Heart left ventricle (tissue), 16 donors: Measurements from ENCODE around the gene PCSK6. TPM values are rescaled to one million over a fixed set of nuclear protein-coding genes. Genes with fewer than 3 reads are reported as not detected.

Experiments used
- ATAC-seq, 4 donors: fragments of 200-7000 bp; cut with Tn5 transposase; one replicate each; pipeline ENCODE4 v1.9.1; 2020 to 2022; ENCODE audit warnings: moderate library complexity in 4 of 4, mild to moderate bottlenecking in 3 of 4, moderate number of reproducible peaks in 1 of 4
- DNase-seq, 5 donors: peaks; one replicate each; pipeline ENCODE4 v3.0.0-alpha.2; 2020
- H3K27ac ChIP-seq, 12 donors: fragments of 200-600 bp; sonication (generic) in 4 of 12; one replicate each; pipeline versions ENCODE4 v1.5.0 to v1.8.0; 2016 to 2022; ENCODE audit warnings: mild to moderate bottlenecking in 2 of 12
- H3K27me3 ChIP-seq, 9 donors: fragments of 200-600 bp; sonication (generic) in 2 of 9; one replicate each; pipeline versions ENCODE4 v1.5.1 to v1.8.0; 2016 to 2022; ENCODE audit warnings: mild to moderate bottlenecking in 3 of 9
- H3K36me3 ChIP-seq, 9 donors: fragments of 200-600 bp; sonication (generic) in 2 of 9; one replicate each; pipeline versions ENCODE4 v1.5.0 to v1.8.0; 2018 to 2022; ENCODE audit warnings: mild to moderate bottlenecking in 2 of 9
- H3K4me1 ChIP-seq, 12 donors: fragments of 200-600 bp; sonication (generic) in 4 of 12; one replicate each; pipeline versions ENCODE4 v1.5.0 to v1.8.0; 2016 to 2022; ENCODE audit warnings: mild to moderate bottlenecking in 3 of 12
- H3K4me3 ChIP-seq, 12 donors: fragments of 200-600 bp; sonication (generic) in 4 of 12; one replicate each; pipeline versions ENCODE4 v1.5.0 to v1.8.0; 2017 to 2022; ENCODE audit warnings: mild to moderate bottlenecking in 9 of 12, moderate library complexity in 4 of 12
- H3K9me3 ChIP-seq, 12 donors: fragments of 200-600 bp; sonication (generic) in 4 of 12; one replicate each; pipeline versions ENCODE4 v1.5.0 to v1.8.0; 2016 to 2022; ENCODE audit warnings: mild to moderate bottlenecking in 1 of 12
- POLR2A ChIP-seq, 2 donors: fragments of 450-650 bp; IDR thresholded peaks; one replicate each; pipeline ENCODE4 v1.6.1; 2017; ENCODE audit warnings: antibody characterized with exemption in 2 of 2, mild to moderate bottlenecking in 2 of 2, moderate library complexity in 2 of 2
- WGBS, 4 donors: extraction: QIAGEN DNeasy Blood & Tissue Kit in 2 of 4; methylation state at CpG; one replicate each; pipeline versions ENCODE4 v1.1.5 to v1.1.7; 2013 to 2018; 5-methylcytosine and 5-hydroxymethylcytosine counted together
- intact Hi-C, 10 donors: fragments of 100-400 bp; cut with DNase I; formaldehyde crosslinking; loops; one replicate each; pipeline versions ENCODE4 v1.11.1 to v1.14.2; 2022
- polyA plus RNA-seq, 2 donors: library from polyadenylated mRNA; stranded (reverse); fragments of 200-250 nt; gene quantifications; one replicate each; pipeline ENCODE4 v1.2.3, GENCODE V29; 2013
- total RNA-seq, 9 donors: library from RNA; depleted of rRNA in 2 of 9; stranded (reverse); fragments of >200 nt in 2 of 9; fragmentation: NEBNext Ultra II Directional in 3 of 9; extraction: Animal tissue kit (Norgen Biotek cat#: 25700) in 3 of 9; gene quantifications; one replicate each; pipeline versions ENCODE4 v1.1.0 to v1.2.4, GENCODE V29; 2016 to 2023
- TF ChIP-seq, protein P1 (sequence below), 12 donors: fragments of 200-600 bp; sonication (generic) in 4 of 12; IDR thresholded peaks; one replicate each; pipeline versions ENCODE4 v1.5.0 to v1.8.0; 2018 to 2022; ENCODE audit warnings: antibody characterized with exemption in 12 of 12, mild to moderate bottlenecking in 5 of 12
- donor health status: ischemic (EF 13 %, LVEDD 7.1; RV severe dilation, severe dysfunction).
- donor health status: healthy with polysubstance abuse.
- donor health status: DM: no; HTN: yes; CAD: no.
- donor health status: DM: no; HTN: no; CAD: no.
- donor health status: ischemic (EF 25% LVEDD 6.9; RV normal size, moderate dysfunction).
- donor health status: ischemic (EF 25% LVEDD 5.7; RV mildly dilated, moderate dysfunction).
- donor health status: healthy.
- donor health status: DM: yes; HTN: yes; CAD: no.
- donor health status: ischemic (EF 35%, LVEDD 5.7; RV mildly dilated, moderate dysfunction).
- donor health status: nonischemic (EF 11% LVEDD 7.7; RV severe dilation, severe dysfunction).
- donor health status: DM: yes; HTN: yes; CAD: no.
- donor health status: PGD.
- donor health status: ischemic (EF 29% LVEDD 5.4; RV normal size, mild dysfunction).
- donor health status: nonischemic (EF 23%, LVEDD 6.1; RV moderate dilation, normal function).

PCSK6 gene
- total and polyA plus RNA-seq, 11 donors: 7.3 to 41.7 (median 22.3) TPM

- TF ChIP-seq POLR2A (IDR thresholded peaks at IDR 0.05): no peak
- TF ChIP-seq, protein P1, sequence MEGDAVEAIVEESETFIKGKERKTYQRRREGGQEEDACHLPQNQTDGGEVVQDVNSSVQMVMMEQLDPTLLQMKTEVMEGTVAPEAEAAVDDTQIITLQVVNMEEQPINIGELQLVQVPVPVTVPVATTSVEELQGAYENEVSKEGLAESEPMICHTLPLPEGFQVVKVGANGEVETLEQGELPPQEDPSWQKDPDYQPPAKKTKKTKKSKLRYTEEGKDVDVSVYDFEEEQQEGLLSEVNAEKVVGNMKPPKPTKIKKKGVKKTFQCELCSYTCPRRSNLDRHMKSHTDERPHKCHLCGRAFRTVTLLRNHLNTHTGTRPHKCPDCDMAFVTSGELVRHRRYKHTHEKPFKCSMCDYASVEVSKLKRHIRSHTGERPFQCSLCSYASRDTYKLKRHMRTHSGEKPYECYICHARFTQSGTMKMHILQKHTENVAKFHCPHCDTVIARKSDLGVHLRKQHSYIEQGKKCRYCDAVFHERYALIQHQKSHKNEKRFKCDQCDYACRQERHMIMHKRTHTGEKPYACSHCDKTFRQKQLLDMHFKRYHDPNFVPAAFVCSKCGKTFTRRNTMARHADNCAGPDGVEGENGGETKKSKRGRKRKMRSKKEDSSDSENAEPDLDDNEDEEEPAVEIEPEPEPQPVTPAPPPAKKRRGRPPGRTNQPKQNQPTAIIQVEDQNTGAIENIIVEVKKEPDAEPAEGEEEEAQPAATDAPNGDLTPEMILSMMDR (IDR thresholded peaks at IDR 0.05): no peak
- DNase-seq (no peak), ATAC-seq (no peak)
- Histone ChIP-seq H3K36me3 (peaks cover 0 to 36% (median 0%) of the 10 kb centered on the region in 9 donors), H3K4me3 (no peak overlapping the region), H3K9me3 (no peaks in the 10 kb centered on the region), H3K27me3 (peaks cover 0 to 5% (median 0%) of the 10 kb centered on the region in 9 donors), H3K27ac (no peak overlapping the region), H3K4me1 (peaks cover 0 to 6% (median 0%) of the 10 kb centered on the region in 12 donors)
- intact Hi-C loops: no loop called here
- WGBS, 4 donors: 88 to 95% (median 90%) methylated on average over 14 to 19 of the region's 19 CpGs
These were observed 164.1 kb downstream of the PCSK6 start for GRCh38 chr15:101325263-101326025.

DNA sequence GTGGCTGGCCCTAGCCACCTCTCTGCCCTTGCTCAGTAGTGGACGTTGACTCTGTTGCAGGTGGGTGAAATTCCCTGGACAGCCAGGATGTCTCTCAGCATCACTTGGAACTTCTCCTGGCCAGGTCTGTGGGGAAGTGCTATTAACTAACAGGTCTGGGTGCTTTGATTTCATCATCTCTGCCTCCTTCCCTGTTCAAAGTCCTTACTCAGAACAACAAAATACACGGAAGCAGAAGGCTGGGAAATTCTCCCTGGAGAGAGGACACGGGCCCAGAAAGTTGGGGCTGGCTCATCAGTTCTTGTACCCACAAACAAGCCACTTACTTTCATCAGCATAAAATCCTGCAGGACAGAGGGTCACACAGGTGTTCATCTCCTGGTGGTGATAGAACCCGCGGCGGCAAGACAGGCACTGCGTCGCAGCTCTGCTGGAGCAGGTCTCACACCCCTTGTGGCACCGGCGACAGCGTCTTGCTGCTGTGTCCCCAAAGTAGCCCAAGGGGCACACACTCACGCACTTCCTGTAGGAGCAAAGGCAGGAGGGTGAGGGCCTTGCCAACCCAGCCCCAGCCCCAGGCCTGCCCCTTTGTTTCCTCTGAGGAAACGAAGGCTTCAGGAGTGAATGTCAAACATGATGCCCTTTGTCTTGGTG lies 164.9 kb downstream of the PCSK6 start:
- H3K4me3 ChIP-seq: no peak overlapping the region
- no peak overlapping the region for H3K27ac ChIP-seq
- no peak for TF ChIP-seq POLR2A (IDR thresholded peaks at IDR 0.05)
- TF ChIP-seq, protein P1 (IDR thresholded peaks at IDR 0.05): no peak
- peaks cover 0 to 35% (median 0%) of the 10 kb centered on the region in 9 donors for H3K36me3 ChIP-seq
- H3K9me3 ChIP-seq: no peaks in the 10 kb centered on the region
- WGBS, 4 donors: 88 to 92% (median 91%) methylated on average over 12 to 13 of the region's 13 CpGs
- DNase-seq (no peak), ATAC-seq (no peak)
- H3K4me1 ChIP-seq: peaks cover 0 to 11% (median 0%) of the 10 kb centered on the region in 12 donors
- intact Hi-C loops: no loop called here
- H3K27me3 ChIP-seq: peaks cover 0 to 5% (median 0%) of the 10 kb centered on the region in 9 donors

GRCh38 chr15:101323793-101324523 lies 165.5 kb downstream of the PCSK6 start:
- Histone ChIP-seq H3K36me3 (peaks cover 0 to 35% (median 0%) of the 10 kb centered on the region in 9 donors), H3K4me3 (no peak overlapping the region), H3K27me3 (peaks cover 0 to 5% (median 0%) of the 10 kb centered on the region in 9 donors), H3K27ac (no peak overlapping the region), H3K4me1 (peaks cover 0 to 11% (median 0%) of the 10 kb centered on the region in 12 donors), H3K9me3 (no peaks in the 10 kb centered on the region)
- DNase-seq: no peak
- TF ChIP-seq, protein P1 (IDR thresholded peaks at IDR 0.05): no peak
- TF ChIP-seq POLR2A (IDR thresholded peaks at IDR 0.05): no peak
- ATAC-seq: no peak
- intact Hi-C loops: no loop called here
- 89 to 94% (median 91%) methylated on average over 19 to 21 of the region's 21 CpGs for WGBS, 4 donors
